GM23338 (cell line): Measurements from ENCODE around the gene GPR183. TPM values are rescaled to one million over a fixed set of nuclear protein-coding genes. Genes with fewer than 3 reads are reported as not detected.

Source experiments
- ATAC-seq: fragments of 200-7000 bp; cut with Tn5 transposase; 3 replicates; pipeline ENCODE4 v1.9.1; 2020
- DNase-seq: peaks from one replicate; pipeline ENCODE4 v3.0.0-alpha.2; 2015; ENCODE audit warnings: low spot score
- H2AFZ ChIP-seq: fragments of 200-600 bp; sonication (generic); 2 replicates; pipeline ENCODE4 v1.8.0; 2016; ENCODE audit warnings: antibody characterized with exemption, mild to moderate bottlenecking, moderate library complexity
- H3F3A ChIP-seq: fragments of 200-600 bp; sonication (generic); replicated peaks from 2 replicates; pipeline ENCODE4 v1.8.0; 2017; ENCODE audit warnings: antibody characterized with exemption, mixed run types, low read depth
- H3K27ac ChIP-seq: fragments of 200-600 bp; sonication (generic); 2 replicates; pipeline ENCODE4 v1.6.1; 2016; ENCODE audit warnings: low read depth
- H3K27me3 ChIP-seq: fragments of 200-600 bp; sonication (generic); 2 replicates; pipeline ENCODE4 v1.8.0; 2016; ENCODE audit warnings: mild to moderate bottlenecking, mixed run types, moderate library complexity; ENCODE audit not compliant: insufficient read depth
- H3K36me3 ChIP-seq: fragments of 200-600 bp; sonication (generic); 2 replicates; pipeline ENCODE4 v1.8.0; 2016; ENCODE audit warnings: mild to moderate bottlenecking; ENCODE audit not compliant: insufficient read depth
- H3K4me1 ChIP-seq: fragments of 200-600 bp; sonication (generic); 2 replicates; pipeline ENCODE4 v1.8.0; 2016; ENCODE audit warnings: mild to moderate bottlenecking, moderate library complexity; ENCODE audit not compliant: insufficient read depth
- H3K4me2 ChIP-seq: fragments of 200-600 bp; sonication (generic); 2 replicates; pipeline ENCODE4 v1.7.1; 2017; ENCODE audit warnings: mixed run types
- H3K4me3 ChIP-seq: fragments of 200-600 bp; sonication (generic); 2 replicates; pipeline ENCODE4 v1.6.1; 2016; ENCODE audit warnings: mixed run types
- H3K79me2 ChIP-seq: fragments of 200-600 bp; sonication (generic); replicated peaks from 2 replicates; pipeline ENCODE4 v1.8.0; 2017; ENCODE audit warnings: mild to moderate bottlenecking; ENCODE audit not compliant: insufficient read depth
- H3K9me2 ChIP-seq: fragments of 200-600 bp; sonication (generic); 2 replicates; pipeline ENCODE4 v1.8.0; 2017; ENCODE audit not compliant: insufficient read depth
- H4K20me1 ChIP-seq: fragments of 200-600 bp; sonication (generic); replicated peaks from 2 replicates; pipeline ENCODE4 v1.8.0; 2017; ENCODE audit warnings: mild to moderate bottlenecking; ENCODE audit not compliant: insufficient read depth
- H3K27ac Mint-ChIP-seq: 2 replicates; pipeline ENCODE4 v1.8.0; 2020; ENCODE audit warnings: inconsistent platforms, mild to moderate bottlenecking, moderate library complexity, mixed read lengths
- H3K27me3 Mint-ChIP-seq: 3 replicates; pipeline ENCODE4 v1.8.0; 2022; ENCODE audit warnings: low read depth, mild to moderate bottlenecking, moderate library complexity, mixed read lengths, inconsistent platforms; ENCODE audit not compliant: insufficient read depth, poor library complexity
- H3K36me3 Mint-ChIP-seq: 3 replicates; pipeline ENCODE4 v1.8.0; 2021; ENCODE audit warnings: low read depth, mild to moderate bottlenecking, inconsistent platforms, moderate library complexity, mixed read lengths
- H3K4me1 Mint-ChIP-seq: 3 replicates; pipeline ENCODE4 v1.8.0; 2020; ENCODE audit warnings: mild to moderate bottlenecking, inconsistent platforms, mixed read lengths
- H3K4me3 Mint-ChIP-seq: 3 replicates; pipeline ENCODE4 v1.8.0; 2021; ENCODE audit warnings: moderate library complexity, mild to moderate bottlenecking, inconsistent platforms, mixed read lengths
- H3K9me3 Mint-ChIP-seq: 3 replicates; pipeline ENCODE4 v1.8.0; 2020; ENCODE audit warnings: moderate library complexity, mild to moderate bottlenecking, inconsistent platforms, mixed read lengths
- CREB1 ChIP-seq: fragments of 250-450 bp; sonication (Bioruptor Pico); IDR thresholded peaks from 2 replicates; pipeline ENCODE4 v1.5.0; 2020; ENCODE audit warnings: low read depth, mild to moderate bottlenecking, moderate library complexity
- CTCF ChIP-seq, 2 experiments: fragments of 200-600 bp in 1 of 2; sonication (generic) in 1 of 2; conservative IDR thresholded peaks; 2 replicates each; pipeline versions ENCODE4 v1.5.1 to v1.6.1; 2016 to 2017; ENCODE audit warnings: antibody characterized with exemption in 2 of 2, low read depth in 2 of 2, mild to moderate bottlenecking in 2 of 2, moderate library complexity in 1 of 2
- ETS1 ChIP-seq: IDR thresholded peaks from 2 replicates; pipeline ENCODE4 v1.6.1; 2016; ENCODE audit warnings: antibody characterized with exemption
- EZH2 ChIP-seq: fragments of 200-600 bp; sonication (generic); IDR thresholded peaks from one replicate; pipeline ENCODE4 v1.8.0; 2017; ENCODE audit warnings: antibody characterized with exemption, mild to moderate bottlenecking, low read depth; ENCODE audit not compliant: unreplicated experiment
- EZH2phosphoT487 ChIP-seq: fragments of 200-600 bp; sonication (generic); IDR thresholded peaks from one replicate; pipeline ENCODE4 v1.8.1; 2018; ENCODE audit warnings: antibody characterized with exemption; ENCODE audit not compliant: unreplicated experiment
- JUNB ChIP-seq: IDR thresholded peaks from one replicate; pipeline ENCODE4 v1.6.1; 2016; ENCODE audit warnings: antibody characterized with exemption; ENCODE audit not compliant: unreplicated experiment
- NANOG ChIP-seq: IDR thresholded peaks from 2 replicates; pipeline ENCODE4 v1.6.1; 2016; ENCODE audit warnings: antibody characterized with exemption, borderline replicate concordance
- POLR2AphosphoS5 ChIP-seq: IDR thresholded peaks from 2 replicates; pipeline ENCODE4 v1.6.1; 2016; ENCODE audit warnings: antibody characterized with exemption, low read depth
- REST ChIP-seq: IDR thresholded peaks from one replicate; pipeline ENCODE4 v1.6.1; 2018; ENCODE audit warnings: antibody characterized with exemption; ENCODE audit not compliant: unreplicated experiment
- STAT1 ChIP-seq: IDR thresholded peaks from one replicate; pipeline ENCODE4 v1.6.1; 2016; ENCODE audit warnings: antibody characterized with exemption; ENCODE audit not compliant: unreplicated experiment
- ZNF114 ChIP-seq: fragments of 250-450 bp; sonication (Bioruptor Pico); IDR thresholded peaks from 2 replicates; pipeline ENCODE4 v1.5.0; 2020; ENCODE audit warnings: mild to moderate bottlenecking, moderate library complexity
- ZNF331 ChIP-seq: fragments of 250-450 bp; sonication (Bioruptor Pico); IDR thresholded peaks from 2 replicates; pipeline ENCODE4 v1.5.0; 2020; ENCODE audit warnings: low read depth, mild to moderate bottlenecking, moderate library complexity
- ZNF462 ChIP-seq: fragments of 250-450 bp; sonication (Bioruptor Pico); IDR thresholded peaks from 2 replicates; pipeline ENCODE4 v1.5.0; 2020; ENCODE audit warnings: mild to moderate bottlenecking, moderate library complexity
- polyA plus RNA-seq: library from polyadenylated mRNA; unstranded; fragments of >200 nt; fragmentation: Nextera tagmentation; extraction: Ambion mirVana; gene quantifications from 2 replicates; pipeline ENCODE4 v1.2.1, GENCODE V29; 2016
- total RNA-seq: library from RNA; depleted of rRNA; stranded (reverse); fragments of >200 nt; shearing (Covaris generic); gene quantifications from 2 replicates; pipeline ENCODE4 v1.2.3, GENCODE V29; 2014

The GPR183 gene
- total and polyA plus RNA-seq, 2 experiments from 2014 or later, result 0.78 TPM; not detected in 1

- Mint-ChIP-seq H3K36me3 (peaks cover 10% of the 10 kb centered on the region; the same call in 2 of the 3 replicates), H3K4me3 (no peak overlapping the region), H3K9me3 (no peaks in the 10 kb centered on the region; the same call in 2 of the 3 replicates), H3K27me3 (no peaks in the 10 kb centered on the region), H3K4me1 (peaks cover 5% of the 10 kb centered on the region; the same call in 2 of the 3 replicates), H3K27ac (no peak overlapping the region; the same call in 1 of the 2 replicates)
- no peaks in the 10 kb centered on the region; the same call in 1 of the 2 replicates for H3K79me2 ChIP-seq
- H3K27me3 ChIP-seq, result no peaks in the 10 kb centered on the region
- no peak overlapping the region for H3K27ac ChIP-seq
- no peaks in the 10 kb centered on the region for H4K20me1 ChIP-seq
- H3K36me3 ChIP-seq, result no peaks in the 10 kb centered on the region
- H3K4me2 ChIP-seq, result no peak overlapping the region
- H3K4me3 ChIP-seq, result no peak overlapping the region
- TF ChIP-seq JUNB (no peak), REST (no peak), POLR2AphosphoS5 (no peak), NANOG (no peak), ZNF462 (CRISPR knock-in tag) (no peak), ETS1 (no peak), CTCF (conservative IDR thresholded peaks at IDR 0.05; ENCODE audit: low read depth in 2 of 2) (no peak), EZH2 (no peak), CREB1 (CRISPR knock-in tag) (no peak), ZNF114 (CRISPR knock-in tag) (no peak), EZH2phosphoT487 (no peak), STAT1 (no peak), ZNF331 (CRISPR knock-in tag) (no peak)
- ATAC-seq (no peak), DNase-seq (no peak)
- H3F3A ChIP-seq, result peaks cover 7% of the 10 kb centered on the region; the same call in 1 of the 2 replicates
- no peaks in the 10 kb centered on the region for H3K4me1 ChIP-seq
- no peaks in the 10 kb centered on the region for H3K9me2 ChIP-seq
- no peak overlapping the region for H2AFZ ChIP-seq
These were observed 39.3 kb downstream of the GPR183 start for GRCh38 chr13:99267927-99268326.
